Activated gamma-delta T cell treated with anti-CD3 and anti-CD28 coated beads, Interleukin-2, amount 50 U/mL, for 16 hours (primary cell): ENCODE results near the gene CLEC7A.

ENCODE experiments used
- DNase-seq: peaks from one replicate; pipeline ENCODE4 v3.0.0-alpha.2; 2020; ENCODE audit warnings: low read depth

Gene CLEC7A

DNA sequence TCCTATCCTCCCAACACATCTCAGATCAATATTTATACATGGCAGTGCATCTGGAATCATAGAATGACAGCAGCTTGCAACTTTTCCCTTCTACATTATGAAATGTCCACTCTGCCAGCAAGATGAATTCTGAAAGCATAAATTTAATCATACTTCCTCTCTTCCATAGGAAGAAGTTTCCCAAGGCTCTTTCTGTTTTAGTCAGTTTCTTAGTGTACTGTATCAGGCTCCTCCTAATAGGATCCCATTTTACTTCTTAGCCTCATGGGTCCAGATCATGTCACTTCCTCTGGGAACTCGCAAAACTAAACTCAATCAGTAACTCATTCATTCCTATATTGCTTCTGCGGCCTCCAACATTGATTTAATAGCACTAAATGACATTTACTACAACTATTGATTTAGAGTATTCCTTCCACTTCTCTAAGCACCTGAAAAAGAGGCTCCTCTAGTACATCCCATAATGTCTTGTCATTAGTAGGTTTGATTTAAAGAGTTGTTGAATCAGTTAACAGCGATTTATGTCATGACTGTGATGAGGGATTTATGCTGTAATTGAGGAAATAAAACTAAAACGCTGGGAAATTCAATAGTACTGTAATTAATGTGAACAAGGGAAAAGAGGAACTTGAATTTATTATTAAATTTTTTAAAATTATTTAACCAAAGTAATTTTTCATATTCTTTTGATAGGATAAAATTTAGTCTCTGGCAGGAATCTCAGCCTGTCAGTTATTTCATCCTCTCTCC, 35.2 kb downstream of the CLEC7A start:
- DNase-seq, result no peak

DNA sequence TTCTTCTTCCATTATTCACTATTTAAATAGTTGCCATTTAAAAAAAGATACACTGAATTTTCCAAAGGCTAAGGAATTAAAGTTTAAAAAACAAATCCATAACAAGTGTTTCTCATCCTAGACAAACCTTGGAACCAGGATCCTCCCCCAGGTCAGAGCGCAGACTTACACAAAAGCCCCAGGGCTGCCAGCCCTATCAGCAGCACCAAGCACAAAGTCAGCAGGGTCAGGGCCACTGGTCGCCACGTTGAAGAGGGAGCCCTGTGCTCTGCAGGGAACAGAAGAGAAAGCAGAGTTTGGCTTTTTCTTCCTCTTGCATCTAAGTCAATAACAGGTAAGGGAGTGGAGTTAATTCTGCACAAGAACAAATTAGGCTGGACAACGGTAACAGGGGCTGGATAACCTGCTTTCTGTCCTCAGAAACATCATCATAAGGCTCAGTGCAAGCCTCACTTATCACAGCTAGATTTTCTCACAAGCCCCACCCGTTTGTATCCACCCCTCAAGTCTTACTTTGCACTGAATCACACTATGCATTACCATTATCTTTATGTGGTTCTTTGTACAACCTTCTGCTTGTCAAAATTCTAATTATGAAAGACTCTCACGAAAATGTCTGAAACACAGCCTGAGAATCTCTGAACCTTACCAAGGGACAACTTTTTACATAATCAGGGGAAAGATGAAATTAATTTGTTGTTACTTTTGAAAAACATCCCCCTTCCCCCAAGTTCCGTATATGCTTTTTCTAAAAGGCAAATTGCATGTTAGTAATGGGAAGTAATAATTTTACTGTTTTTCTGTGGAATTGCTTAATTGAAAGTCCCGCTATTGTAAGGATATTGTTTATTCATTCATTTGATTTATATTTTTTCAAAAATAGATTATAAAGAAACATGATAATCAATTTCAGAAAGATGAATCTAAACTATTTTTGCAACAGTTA, 40.8 kb downstream of the CLEC7A start:
- DNase-seq, result no peak

DNA sequence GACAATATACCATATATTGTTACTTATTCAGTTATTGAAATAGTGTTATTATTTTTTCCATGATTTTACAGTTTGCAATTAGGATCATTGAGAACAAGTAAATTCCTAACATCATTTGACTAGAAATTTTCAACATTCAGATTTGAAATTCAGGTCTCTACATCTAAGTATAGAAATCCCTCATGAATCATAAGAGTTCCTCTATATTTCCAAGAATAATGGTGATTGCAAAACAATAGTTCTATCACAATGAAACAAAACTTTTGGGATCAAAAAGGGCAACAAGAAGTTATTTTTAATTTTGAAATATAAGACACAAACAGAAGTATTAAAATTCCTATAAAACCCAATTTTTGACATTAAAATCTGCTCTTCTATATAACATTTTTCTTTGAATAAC, 42.0 kb downstream of the CLEC7A start:
- no peak for DNase-seq

DNA sequence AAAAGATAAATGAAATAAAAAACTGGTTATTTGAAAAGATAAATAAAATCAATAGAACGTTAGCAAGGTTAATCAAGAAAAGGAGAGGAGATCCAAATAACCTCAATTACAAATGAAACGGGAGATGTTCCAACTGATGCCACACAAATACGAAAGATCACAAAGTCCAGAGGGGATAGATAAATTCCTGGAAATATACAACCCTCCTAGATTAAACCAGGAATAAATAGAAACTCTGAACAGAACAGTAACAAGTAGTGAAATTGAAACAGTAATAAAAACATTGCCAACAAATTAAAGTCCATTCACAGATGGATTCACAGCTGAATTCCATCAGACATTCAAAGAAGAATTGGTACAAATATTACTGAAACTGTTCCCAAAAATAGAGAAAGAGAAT, 43.6 kb downstream of the CLEC7A start:
- no peak for DNase-seq

DNA sequence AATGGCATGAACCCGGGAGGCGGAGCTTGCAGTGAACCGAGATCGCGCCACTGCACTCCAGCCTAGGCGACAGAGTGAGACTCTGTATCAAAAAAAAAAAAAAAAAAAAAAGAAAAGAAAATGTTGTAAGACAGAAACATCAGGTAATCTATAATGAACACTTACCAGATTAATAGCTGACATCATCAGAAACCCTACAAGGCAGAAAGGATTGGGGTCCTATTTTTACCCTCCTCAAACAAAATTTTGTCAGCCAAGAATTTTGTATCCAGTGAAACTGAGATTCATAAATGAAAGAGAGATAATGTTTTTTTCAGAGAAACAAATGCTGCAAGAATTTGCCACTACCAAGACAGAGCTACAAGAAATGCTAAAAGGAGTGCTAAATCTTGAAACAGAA, 45.3 kb downstream of the CLEC7A start:
- no peak for DNase-seq

DNA sequence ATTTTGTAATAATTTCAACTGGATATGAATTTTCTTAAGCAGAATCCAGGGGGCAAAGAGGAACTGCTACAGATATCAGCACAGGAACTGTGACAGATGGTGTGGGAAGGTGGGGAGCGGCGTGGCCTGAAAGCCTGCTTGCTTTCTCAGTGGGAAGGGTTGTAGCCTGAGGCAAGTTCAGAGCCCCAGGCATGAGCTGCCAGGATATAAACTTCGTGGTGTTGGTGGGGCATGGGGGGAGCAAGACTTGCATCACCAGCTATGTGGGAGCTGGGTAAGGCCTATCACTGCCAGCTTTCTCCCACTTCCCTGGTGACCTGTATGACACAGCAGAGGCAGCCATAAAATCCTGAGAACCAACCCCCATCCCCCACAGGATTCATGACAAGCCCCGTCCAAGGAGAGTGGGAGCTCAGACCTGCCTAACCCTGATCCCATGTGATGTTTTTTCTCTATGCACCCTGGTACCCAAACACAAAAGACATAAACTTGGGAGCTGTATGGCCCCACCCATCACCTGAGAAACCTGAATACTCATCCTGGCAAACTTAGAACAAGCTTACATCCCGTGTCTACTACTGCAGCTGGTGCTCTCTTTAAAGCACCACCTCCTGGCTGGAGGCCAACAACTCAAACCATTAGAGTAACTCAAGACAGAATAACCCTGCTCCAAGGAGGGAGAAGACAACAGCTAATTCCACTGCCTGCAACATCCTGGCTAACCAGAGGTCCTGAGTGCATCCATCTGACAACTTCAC, 47.7 kb downstream of the CLEC7A start:
- DNase-seq, result no peak

DNA sequence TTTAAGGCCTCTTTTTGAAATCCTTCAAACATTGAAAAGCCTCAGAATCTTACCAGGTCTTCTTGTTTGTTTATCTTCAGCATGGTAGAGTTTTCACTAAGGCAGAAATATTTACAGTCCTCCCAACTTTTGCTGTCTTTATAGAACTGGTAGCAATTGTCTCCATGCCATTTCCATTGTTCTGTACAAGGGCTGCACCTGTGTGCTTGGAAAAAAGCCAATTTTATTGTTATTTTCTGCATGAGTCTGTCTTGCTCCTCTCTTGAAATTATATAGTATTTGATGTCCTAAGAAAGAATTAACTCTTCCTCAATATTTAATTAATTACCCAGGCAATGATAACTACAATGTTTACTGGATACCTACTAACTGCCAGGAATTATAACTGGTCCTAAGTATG, 54.5 kb downstream of the CLEC7A start:
- DNase-seq, result no peak

DNA sequence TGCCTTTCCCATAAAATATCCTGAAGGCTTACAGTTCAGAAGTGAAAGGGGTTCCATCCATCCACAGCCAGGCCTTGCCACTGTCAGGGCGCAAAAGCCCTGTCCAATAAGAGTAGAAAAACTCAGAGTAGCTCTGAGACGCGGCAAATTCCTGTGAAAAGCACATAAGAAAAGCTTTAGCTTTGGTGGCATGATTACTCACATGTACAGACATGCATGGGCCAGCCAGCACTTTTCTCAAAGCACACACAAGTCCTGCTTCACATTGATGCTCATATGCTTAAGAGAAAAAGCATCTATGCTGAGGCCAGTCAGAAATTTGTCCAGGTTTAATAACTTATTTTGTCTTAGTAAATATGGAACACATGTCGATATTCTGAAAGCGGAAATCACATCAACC, 56.7 kb downstream of the CLEC7A start:
- DNase-seq, result no peak

DNA sequence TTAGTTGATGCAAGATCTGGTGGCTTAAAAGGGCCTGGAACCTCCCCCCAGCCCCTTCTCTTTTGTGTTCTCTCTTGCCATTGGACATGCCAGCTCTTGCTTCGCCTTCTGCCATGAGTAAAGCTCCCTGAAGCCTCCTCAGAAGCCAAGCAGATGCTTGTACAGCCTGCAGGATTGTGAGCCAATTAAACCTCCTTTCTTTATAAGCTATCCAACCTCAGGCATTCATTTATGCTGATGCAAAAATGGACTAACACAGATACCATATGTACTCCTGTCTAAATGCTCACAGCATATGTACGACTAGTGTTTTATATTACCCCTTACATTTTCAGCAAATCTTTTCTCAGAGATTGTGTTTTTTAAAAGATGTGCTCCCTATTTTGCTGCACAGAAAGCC, 57.9 kb downstream of the CLEC7A start:
- no peak for DNase-seq

DNA sequence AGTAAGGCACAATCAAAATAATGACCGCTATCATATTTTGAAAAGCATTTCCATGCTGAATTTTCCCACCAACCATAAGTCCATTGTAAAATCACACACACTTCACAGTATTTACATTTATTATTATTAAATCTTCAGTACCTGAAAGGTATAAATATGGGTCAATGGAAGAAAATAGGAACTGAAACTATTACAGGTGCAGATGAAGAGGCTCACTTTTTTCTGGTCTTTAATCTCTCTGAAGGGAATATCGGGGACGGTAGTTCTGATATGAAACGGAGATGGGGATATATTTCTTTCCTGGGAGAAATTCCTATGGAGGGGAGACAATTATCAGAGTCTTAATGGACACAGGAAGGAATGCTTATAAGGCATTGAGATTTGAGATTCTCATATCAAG, 59.6 kb downstream of the CLEC7A start:
- no peak for DNase-seq

DNA sequence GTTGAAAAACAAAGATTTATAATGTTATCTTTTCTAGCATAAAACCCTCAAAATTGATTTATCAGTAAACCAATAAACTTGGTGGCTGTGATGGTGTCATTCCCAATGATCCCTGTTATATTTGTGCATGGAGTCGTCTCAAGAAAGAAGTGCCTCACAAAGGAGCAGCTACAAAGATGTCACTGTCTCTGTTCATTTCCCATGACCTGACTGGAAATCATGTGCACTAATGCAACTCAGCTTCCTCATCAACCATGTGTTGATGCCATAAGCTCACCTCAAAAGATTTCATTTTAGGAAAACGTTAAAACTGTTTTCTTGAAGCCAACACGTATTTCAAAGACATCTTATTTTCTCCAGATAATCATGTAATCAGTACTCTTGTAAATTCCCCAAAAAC, 60.0 kb downstream of the CLEC7A start:
- DNase-seq, result no peak

DNA sequence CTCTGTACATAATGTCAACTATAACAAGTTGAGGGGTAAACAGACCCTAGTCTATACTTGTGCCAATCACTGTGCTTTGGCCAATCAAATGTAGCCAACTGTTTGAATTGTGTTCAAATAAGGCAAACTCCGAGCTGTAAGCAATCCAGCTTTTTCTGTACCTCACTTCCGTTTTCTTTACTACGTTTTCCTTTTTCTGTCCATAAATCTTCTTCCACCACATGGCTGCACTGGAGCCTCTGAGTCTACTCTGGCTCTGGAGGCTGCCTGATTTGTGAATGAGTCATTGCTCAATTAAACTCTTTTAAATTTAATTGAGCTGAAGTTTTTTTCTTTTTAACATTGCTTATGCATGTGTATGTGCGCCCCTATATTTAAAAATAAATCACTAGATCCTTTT, 60.9 kb downstream of the CLEC7A start:
- DNase-seq, result no peak

DNA sequence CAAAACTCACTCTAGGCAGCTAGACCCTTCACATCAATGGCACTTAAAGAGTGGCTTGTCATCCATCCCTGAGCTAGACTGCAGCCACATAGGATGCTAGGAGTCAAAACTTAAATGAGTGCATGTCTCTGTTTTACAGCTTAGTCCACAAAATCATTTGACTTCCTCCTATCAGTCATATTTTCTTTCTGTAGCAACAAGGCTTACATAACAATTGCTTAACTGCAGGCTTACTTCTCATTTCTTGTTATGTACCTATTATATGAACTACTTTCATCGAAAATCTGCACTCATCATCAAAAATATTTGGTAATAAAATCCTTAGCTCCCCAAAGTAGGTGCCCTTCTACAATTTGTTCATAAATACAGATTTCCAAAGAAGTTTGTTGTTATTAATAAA, 61.4 kb downstream of the CLEC7A start:
- no peak for DNase-seq

DNA sequence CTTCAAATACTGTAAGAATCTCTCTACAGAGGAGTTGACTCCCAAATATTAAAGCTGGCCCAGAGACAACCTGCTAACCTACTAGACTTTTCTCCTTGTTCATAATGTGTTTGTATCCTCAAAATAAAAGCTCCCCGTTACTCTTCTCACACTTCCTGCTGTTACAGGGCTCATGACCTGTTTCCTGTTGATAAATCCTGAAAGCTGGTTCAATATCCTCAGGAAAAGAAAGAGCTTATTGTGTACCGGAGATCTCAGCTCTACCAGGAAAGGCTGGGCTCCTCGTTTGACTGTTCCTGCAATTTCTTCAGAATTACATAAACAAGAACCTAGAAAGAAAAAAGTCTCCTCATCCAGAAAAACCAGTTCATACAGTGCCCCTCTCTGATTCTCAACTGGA, 62.1 kb downstream of the CLEC7A start:
- DNase-seq, result no peak

DNA sequence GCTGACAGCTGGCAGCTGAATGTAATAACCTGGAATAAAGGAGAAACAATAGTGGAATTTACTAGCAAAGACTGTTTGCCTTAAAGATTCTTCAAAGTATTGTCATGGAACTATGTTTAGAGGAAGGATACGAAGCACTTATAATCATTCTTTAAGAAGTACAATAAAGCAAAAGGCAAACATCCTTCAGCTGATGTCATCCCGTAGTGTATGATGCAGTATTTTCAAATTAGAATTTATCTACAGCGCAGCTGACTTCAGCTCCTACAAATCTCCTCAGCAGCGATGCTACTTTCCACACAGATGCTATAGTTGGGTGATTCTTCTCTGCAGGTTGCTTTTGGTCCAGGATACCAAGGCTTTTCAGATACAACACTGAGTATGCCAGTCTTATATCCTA, 62.7 kb downstream of the CLEC7A start:
- DNase-seq, result no peak
